IMR-90 (cell line): ENCODE results near the gene MOB3B. TPM values are rescaled to one million over a fixed set of nuclear protein-coding genes. Genes with fewer than 3 reads are reported as not detected.

Source experiments
- ATAC-seq: fragments of 200-7000 bp; cut with Tn5 transposase; 2 replicates; pipeline ENCODE4 v1.9.1; 2020; ENCODE audit warnings: low read depth, mild to moderate bottlenecking, moderate library complexity
- BruUV-seq: library from RNA; stranded (reverse); fragments of 400-500 nt; replicated peaks from 2 replicates; lab custom pipeline; 2021; lab: Mats Ljungman, UMichigan
- CTCF ChIA-PET: fragments of 300-600 bp; formaldehyde crosslinking; extraction: SDS; loops from one replicate; lab custom pipeline; 2021; ENCODE audit warnings: antibody characterized with exemption; lab: Yijun Ruan, JAX
- POLR2A ChIA-PET: fragments of 300-600 bp; sonication (Branson Sonifier 250); formaldehyde crosslinking; loops from one replicate; lab custom pipeline; 2022; ENCODE audit warnings: antibody characterized with exemption; ENCODE audit not compliant: unreplicated experiment; lab: Charles Lee
- DNase-seq: peaks from one replicate; pipeline ENCODE4 v3.0.0; 2013
- H2AFZ ChIP-seq: replicated peaks from 2 replicates; pipeline ENCODE3; 2013; ENCODE audit warnings: low read length, mild to moderate bottlenecking; ENCODE audit not compliant: poor library complexity
- H2AK5ac ChIP-seq: 2 replicates; pipeline ENCODE4 v1.6.1; 2013; ENCODE audit warnings: low read depth, low read length, inconsistent platforms
- H2AK9ac ChIP-seq: replicated peaks from 2 replicates; pipeline ENCODE3; 2013; ENCODE audit warnings: mild to moderate bottlenecking, low read depth, low read length, moderate library complexity; ENCODE audit not compliant: poor library complexity
- H2BK120ac ChIP-seq: 2 replicates; pipeline ENCODE4 v1.6.1; 2013; ENCODE audit warnings: low read depth, low read length, inconsistent platforms
- H2BK15ac ChIP-seq: 3 replicates; pipeline ENCODE4 v1.6.1; 2013; ENCODE audit warnings: low read depth, low read length, inconsistent platforms
- H2BK20ac ChIP-seq: 2 replicates; pipeline ENCODE4 v1.6.1; 2013; ENCODE audit warnings: low read depth, mild to moderate bottlenecking, inconsistent platforms, low read length, moderate library complexity
- H2BK5ac ChIP-seq: 2 replicates; pipeline ENCODE4 v1.6.1; 2013; ENCODE audit warnings: mild to moderate bottlenecking, low read depth, low read length, inconsistent platforms; ENCODE audit not compliant: poor library complexity, severe bottlenecking
- H3K14ac ChIP-seq: replicated peaks from 2 replicates; pipeline ENCODE4 v1.6.1; 2013; ENCODE audit warnings: low read depth, low read length, inconsistent platforms
- H3K18ac ChIP-seq: 2 replicates; pipeline ENCODE4 v1.6.1; 2013; ENCODE audit warnings: low read depth, low read length, control low read depth
- H3K23ac ChIP-seq: 2 replicates; pipeline ENCODE4 v1.6.1; 2013; ENCODE audit warnings: low read depth, low read length, inconsistent platforms
- H3K27ac ChIP-seq: 2 replicates; pipeline ENCODE4 v1.5.1; 2013; ENCODE audit warnings: mild to moderate bottlenecking, control low read depth, low read length; ENCODE audit not compliant: insufficient read depth
- H3K27me3 ChIP-seq: 2 replicates; pipeline ENCODE4 v1.6.1; 2013; ENCODE audit warnings: low read length; ENCODE audit not compliant: control insufficient read depth, insufficient read depth
- H3K36me3 ChIP-seq: 2 replicates; pipeline ENCODE4 v1.6.1; 2013; ENCODE audit warnings: low read length, mixed read lengths; ENCODE audit not compliant: control insufficient read depth, insufficient read depth
- H3K4ac ChIP-seq: 2 replicates; pipeline ENCODE4 v1.6.1; 2013; ENCODE audit warnings: low read depth, low read length, inconsistent platforms
- H3K4me1 ChIP-seq: 2 replicates; pipeline ENCODE4 v1.6.1; 2013; ENCODE audit warnings: low read length, mixed read lengths; ENCODE audit not compliant: control insufficient read depth, insufficient read depth
- H3K4me2 ChIP-seq: 2 replicates; pipeline ENCODE4 v1.6.1; 2013; ENCODE audit warnings: low read depth, mild to moderate bottlenecking, control low read depth, low read length, moderate library complexity
- H3K4me3 ChIP-seq: 2 replicates; pipeline ENCODE4 v1.5.1; 2013; ENCODE audit warnings: low read depth, mild to moderate bottlenecking, control low read depth, low read length, moderate library complexity; ENCODE audit not compliant: insufficient read depth
- H3K56ac ChIP-seq: 2 replicates; pipeline ENCODE4 v1.6.1; 2013; ENCODE audit warnings: low read length, inconsistent platforms; ENCODE audit not compliant: insufficient read depth; ENCODE audit errors: extremely low read depth
- H3K79me1 ChIP-seq, 2 experiments: 2 replicates each; pipeline ENCODE4 v1.6.1; 2013; ENCODE audit warnings: low read length in 2 of 2, inconsistent platforms in 1 of 2, low read depth in 1 of 2
- H3K9ac ChIP-seq: 2 replicates; pipeline ENCODE4 v1.6.1; 2013; ENCODE audit warnings: low read depth, low read length, control low read depth
- H3K9me1 ChIP-seq: 2 replicates; pipeline ENCODE4 v1.6.1; 2013; ENCODE audit warnings: low read length, inconsistent platforms; ENCODE audit not compliant: insufficient read depth
- H3K9me3 ChIP-seq: 2 replicates; pipeline ENCODE4 v1.6.1; 2013; ENCODE audit warnings: low read length; ENCODE audit not compliant: control insufficient read depth, insufficient read depth
- H4K20me1 ChIP-seq: 2 replicates; pipeline ENCODE4 v1.6.1; 2013; ENCODE audit warnings: low read length, inconsistent platforms; ENCODE audit not compliant: insufficient read depth
- H4K5ac ChIP-seq: 2 replicates; pipeline ENCODE4 v1.6.1; 2013; ENCODE audit warnings: mild to moderate bottlenecking, low read depth, low read length, control low read depth
- H4K8ac ChIP-seq, 2 experiments: 2 replicates each; pipeline ENCODE4 v1.6.1; 2013; ENCODE audit warnings: low read depth in 2 of 2, low read length in 2 of 2, control low read depth in 1 of 2, inconsistent platforms in 1 of 2
- H4K91ac ChIP-seq: 2 replicates; pipeline ENCODE4 v1.6.1; 2013; ENCODE audit warnings: low read depth, low read length, inconsistent platforms; ENCODE audit not compliant: insufficient read depth
- BHLHE40 ChIP-seq: fragments of 150-350 bp; IDR thresholded peaks from 2 replicates; pipeline ENCODE4 v1.6.1; 2016; ENCODE audit warnings: mild to moderate bottlenecking, low read depth, low read length
- CEBPB ChIP-seq: IDR thresholded peaks from 2 replicates; pipeline ENCODE4 v1.6.1; 2012; ENCODE audit warnings: low read depth, low read length, improper control_type of control experiment
- CHD1 ChIP-seq: IDR thresholded peaks from 2 replicates; pipeline ENCODE4 v1.6.1; 2012; ENCODE audit warnings: low read depth, low read length, improper control_type of control experiment
- CTCF ChIP-seq: conservative IDR thresholded peaks from 2 replicates; pipeline ENCODE4 v1.5.1; 2012; ENCODE audit warnings: mild to moderate bottlenecking, low read depth, low read length, improper control_type of control experiment
- ELK1 ChIP-seq: fragments of 150-350 bp; IDR thresholded peaks from 2 replicates; pipeline ENCODE4 v1.6.1; 2016; ENCODE audit warnings: low read depth, mild to moderate bottlenecking, low read length, moderate library complexity, borderline replicate concordance
- FOS ChIP-seq: fragments of 150-350 bp; IDR thresholded peaks from 2 replicates; pipeline ENCODE4 v1.6.1; 2016; ENCODE audit warnings: low read depth, low read length
- MAFK ChIP-seq: IDR thresholded peaks from 2 replicates; pipeline ENCODE4 v1.6.1; 2012; ENCODE audit warnings: low read depth, low read length, improper control_type of control experiment
- MAZ ChIP-seq: IDR thresholded peaks from 2 replicates; pipeline ENCODE4 v1.6.1; 2012; ENCODE audit warnings: low read depth, mild to moderate bottlenecking, low read length, improper control_type of control experiment, moderate library complexity, borderline replicate concordance
- MXI1 ChIP-seq: IDR thresholded peaks from 2 replicates; pipeline ENCODE4 v1.6.1; 2012; ENCODE audit warnings: low read depth, mild to moderate bottlenecking, low read length, moderate library complexity, borderline replicate concordance
- POLR2A ChIP-seq: IDR thresholded peaks from 2 replicates; pipeline ENCODE4 v1.6.1; 2012; ENCODE audit warnings: mild to moderate bottlenecking, low read depth, low read length
- RCOR1 ChIP-seq: IDR thresholded peaks from 2 replicates; pipeline ENCODE4 v1.6.1; 2012; ENCODE audit warnings: mild to moderate bottlenecking, low read length, improper control_type of control experiment; ENCODE audit not compliant: insufficient replicate concordance
- RFX5 ChIP-seq: IDR thresholded peaks from 2 replicates; pipeline ENCODE4 v1.8.0; 2012; ENCODE audit warnings: low read depth, mild to moderate bottlenecking, low read length, moderate library complexity
- SMC3 ChIP-seq: fragments of 150-350 bp; IDR thresholded peaks from 2 replicates; pipeline ENCODE4 v1.6.1; 2016; ENCODE audit warnings: low read depth, mild to moderate bottlenecking, antibody characterized with exemption, low read length, moderate library complexity
- WGBS, 2 experiments: methylation state at CpG; one replicate each; pipeline versions ENCODE4 v1.1.5 to v1.1.7; 2013; ENCODE audit warnings: missing lambda C conversion rate in 2 of 2; ENCODE audit not compliant: insufficient read length in 1 of 2; ENCODE audit errors: extremely low coverage in 2 of 2; 5-methylcytosine and 5-hydroxymethylcytosine counted together
- dilution Hi-C: fragments of 300-500 bp; cut with HindIII; formaldehyde crosslinking; loops from one replicate; pipeline ENCODE4 v1.14.3; 2018; ENCODE audit warnings: low sequenced_read_pairs; ENCODE audit not compliant: unreplicated experiment
- in situ Hi-C: fragments of 300-500 bp; cut with MboI; formaldehyde crosslinking; loops from 3 replicates; pipeline ENCODE4 v1.14.3; 2019; ENCODE audit warnings: low sequenced_read_pairs, inconsistent platforms, mixed read lengths
- intact Hi-C: fragments of 100-400 bp; cut with micrococcal nuclease; formaldehyde crosslinking; loops from 2 replicates; pipeline ENCODE4 v1.10.0; 2022
- polyA plus RNA-seq, 3 experiments: library from polyadenylated mRNA; depleted of rRNA; stranded (reverse); fragments of >200 nt; gene quantifications; 2 replicates each; pipeline ENCODE4 v1.2.3, GENCODE V29; 2012; ENCODE audit warnings: low replicate concordance in 1 of 3
- total RNA-seq: library from RNA; depleted of rRNA; stranded (reverse); fragments of >200 nt; gene quantifications from 2 replicates; pipeline ENCODE4 v1.2.3, GENCODE V29; 2012

Gene MOB3B
- total and polyA plus RNA-seq, 2 of the 4 experiments (the other 2 are of a cell fraction) = under 0.01 to 0.02 TPM

- TF ChIP-seq MAZ (no peak), SMC3 (no peak)
Observed at GRCh38 chr9:27348785-27349697, 180.6 kb downstream of the MOB3B start (continued).

- H4K91ac ChIP-seq = no peak overlapping the region
- BruUV-seq = no TSS peak
- no peak overlapping the region for H3K4me2 ChIP-seq
- ChIA-PET CTCF (no interaction called here), POLR2A (no interaction called here)
- no peak overlapping the region for H3K4me3 ChIP-seq
- no peak overlapping the region for H2BK15ac ChIP-seq
- H4K5ac ChIP-seq = no peak overlapping the region
- no peak overlapping the region for H3K4ac ChIP-seq
- no peaks in the 10 kb centered on the region for H3K4me1 ChIP-seq
- H4K8ac ChIP-seq = no peak overlapping the region
- no peak overlapping the region for H3K27ac ChIP-seq
- 80% methylated on average over 1 of the region's 1 CpG; no CpG with 5 or more reads in 1 of the 2 experiments for WGBS, 2 experiments
- no peak overlapping the region for H2AFZ ChIP-seq
- no peak overlapping the region for H2BK5ac ChIP-seq
- H3K14ac ChIP-seq = no peak overlapping the region
- no peaks in the 10 kb centered on the region for H4K20me1 ChIP-seq
- H3K27me3 ChIP-seq = no peaks in the 10 kb centered on the region
- no peak for DNase-seq
- ATAC-seq = no peak
- no peak overlapping the region for H2BK120ac ChIP-seq
- no peak overlapping the region for H3K23ac ChIP-seq
- H3K9ac ChIP-seq = no peak overlapping the region
- H3K9me1 ChIP-seq = no peaks in the 10 kb centered on the region
- dilution Hi-C loops (no loop called here), in situ Hi-C loops (no loop called here), intact Hi-C loops (no loop called here)
- H2BK20ac ChIP-seq = no peak overlapping the region
- no peak overlapping the region for H2AK5ac ChIP-seq
- H3K18ac ChIP-seq = no peak overlapping the region
- H3K56ac ChIP-seq = no peak overlapping the region
- no peak overlapping the region for H2AK9ac ChIP-seq
- no peaks in the 10 kb centered on the region for H3K9me3 ChIP-seq
- no peaks in the 10 kb centered on the region for H3K36me3 ChIP-seq
- no peaks in the 10 kb centered on the region for H3K79me1 ChIP-seq
- TF ChIP-seq MAFK = no peak
- no peak for TF ChIP-seq CTCF
- TF ChIP-seq RFX5 = no peak
- no peak for TF ChIP-seq CEBPB
- TF ChIP-seq POLR2A = no peak
- TF ChIP-seq ELK1 = no peak
- no peak for TF ChIP-seq BHLHE40
- no peak for TF ChIP-seq FOS
- no peak for TF ChIP-seq CHD1
- no peak for TF ChIP-seq RCOR1
- no peak for TF ChIP-seq MXI1
- no peak for TF ChIP-seq MAZ
Observed at GRCh38 chr9:27347889-27348288, 181.7 kb downstream of the MOB3B start.
